ENCODE data around the gene DCTD.

Gene DCTD

GRCh38 chr4:182939680-182940079 is 22.5 kb upstream of the DCTD start:
- H3K36me3 ChIP-seq (ENCODE audit: control insufficient read depth, insufficient read depth, low read length) = no peaks in the 10 kb centered on the region
- no peaks in the 10 kb centered on the region for H3K27me3 ChIP-seq (replicated peaks; ENCODE audit: control insufficient read depth, insufficient read depth, low read length)
- no peak for DNase-seq (ENCODE audit: extremely low read depth, insufficient read length)
- no peak overlapping the region for H3K4me3 ChIP-seq (replicated peaks; ENCODE audit: low read depth, low read length)
- TF ChIP-seq CTCF (IDR thresholded peaks at IDR 0.05; ENCODE audit: insufficient read depth, low read length, poor library complexity, severe bottlenecking) = no peak

GRCh38 chr4:182938205-182938645 is 21.0 kb upstream of the DCTD start:
- no peaks in the 10 kb centered on the region for H3K27me3 ChIP-seq (replicated peaks; ENCODE audit: control insufficient read depth, insufficient read depth, low read length)
- TF ChIP-seq CTCF (IDR thresholded peaks at IDR 0.05; ENCODE audit: insufficient read depth, low read length, poor library complexity, severe bottlenecking) = peak; percentile 96
- DNase-seq (ENCODE audit: extremely low read depth, insufficient read length) = peak; percentile 38
- H3K4me3 ChIP-seq (replicated peaks; ENCODE audit: low read depth, low read length) = no peak overlapping the region
- H3K36me3 ChIP-seq (ENCODE audit: control insufficient read depth, insufficient read depth, low read length) = no peaks in the 10 kb centered on the region

DNA sequence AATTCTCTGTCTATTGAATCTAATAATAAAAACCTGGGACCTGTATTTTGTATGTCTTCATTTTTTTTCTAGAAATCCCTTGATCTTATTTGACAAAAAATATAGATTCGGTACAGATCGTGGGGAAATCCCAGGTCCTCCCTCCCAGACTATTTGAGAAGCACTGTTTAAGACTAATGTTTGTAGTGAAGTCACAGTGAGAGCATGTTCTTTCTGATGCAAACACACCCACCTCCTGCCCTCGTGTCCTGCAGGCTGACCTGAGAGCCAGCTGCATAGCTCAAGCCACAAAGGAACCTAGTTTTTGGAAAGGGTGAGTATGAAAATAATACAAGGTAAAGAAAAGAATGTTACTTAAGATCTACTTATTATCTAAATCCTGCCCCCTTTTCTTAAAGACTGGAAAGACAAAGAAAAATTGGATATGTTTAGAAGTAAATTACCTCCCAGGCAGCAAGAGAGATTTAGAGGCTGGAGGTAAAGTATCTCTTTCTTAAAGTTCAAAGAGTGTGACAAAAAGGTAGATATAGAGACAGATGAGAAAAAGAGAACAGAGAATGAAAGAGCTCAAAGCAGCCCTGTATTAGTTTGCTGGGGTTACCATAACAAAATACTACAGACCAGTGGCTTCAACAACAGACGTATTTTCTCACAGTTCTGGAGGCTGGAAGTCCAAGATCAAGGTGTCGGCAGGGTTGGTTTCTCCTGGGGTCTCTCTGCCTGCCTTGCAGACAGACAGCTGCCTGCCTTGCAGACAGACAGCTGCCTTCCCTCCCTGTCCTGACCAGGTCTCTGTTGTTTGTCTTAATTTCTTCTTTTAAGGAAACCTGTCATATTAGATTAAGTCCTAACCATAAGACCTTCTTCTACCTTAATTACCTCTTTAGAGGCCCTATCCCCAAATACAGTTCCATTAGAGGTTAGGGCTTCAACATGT is 20.4 kb upstream of the DCTD start:
- TF ChIP-seq CTCF (IDR thresholded peaks at IDR 0.05; ENCODE audit: insufficient read depth, low read length, poor library complexity, severe bottlenecking) = no peak
- Histone ChIP-seq H3K4me3 (replicated peaks; ENCODE audit: low read depth, low read length) (no peak overlapping the region), H3K36me3 (ENCODE audit: control insufficient read depth, insufficient read depth, low read length) (no peaks in the 10 kb centered on the region), H3K27me3 (replicated peaks; ENCODE audit: control insufficient read depth, insufficient read depth, low read length) (no peaks in the 10 kb centered on the region)
- DNase-seq (ENCODE audit: extremely low read depth, insufficient read length) = no peak

GRCh38 chr4:182932651-182933050 is 15.5 kb upstream of the DCTD start:
- Histone ChIP-seq H3K36me3 (ENCODE audit: control insufficient read depth, insufficient read depth, low read length) (no peaks in the 10 kb centered on the region), H3K27me3 (replicated peaks; ENCODE audit: control insufficient read depth, insufficient read depth, low read length) (no peaks in the 10 kb centered on the region; the same call in 1 of the 2 replicates), H3K4me3 (replicated peaks; ENCODE audit: low read depth, low read length) (no peak overlapping the region)
- DNase-seq (ENCODE audit: extremely low read depth, insufficient read length) = no peak
- no peak for TF ChIP-seq CTCF (IDR thresholded peaks at IDR 0.05; ENCODE audit: insufficient read depth, low read length, poor library complexity, severe bottlenecking)

DNA sequence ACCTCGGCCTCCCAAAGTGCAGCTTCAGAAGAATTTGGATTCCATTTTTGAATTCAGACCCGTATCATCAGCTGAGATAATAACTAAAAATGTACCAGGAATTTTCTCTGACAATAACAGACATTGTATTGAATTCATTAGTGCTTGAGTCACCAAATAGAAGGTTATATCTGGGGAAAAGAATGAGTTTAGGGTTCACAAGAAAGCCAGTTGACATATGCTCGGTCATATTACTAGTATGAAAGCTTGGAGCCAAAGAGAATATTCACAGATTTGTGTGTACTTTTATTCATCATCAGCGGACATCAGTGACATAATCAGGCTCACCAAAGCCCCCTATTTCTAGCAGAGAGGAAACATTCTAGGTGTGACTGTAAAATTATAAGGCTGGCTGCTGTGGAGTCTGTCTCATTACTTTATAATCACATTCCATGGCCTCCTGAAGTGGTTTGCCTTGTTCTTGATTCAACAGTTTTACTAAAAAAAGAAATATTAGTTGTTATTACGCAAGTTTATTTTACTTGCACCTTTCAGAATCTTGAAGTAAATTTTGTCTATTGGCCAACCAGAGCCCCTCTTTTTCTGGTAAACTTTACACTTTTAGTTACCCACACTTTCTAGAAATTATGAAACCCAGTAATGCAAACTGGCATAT is 14.6 kb upstream of the DCTD start:
- no peak for DNase-seq (ENCODE audit: extremely low read depth, insufficient read length)
- H3K4me3 ChIP-seq (replicated peaks; ENCODE audit: low read depth, low read length) = no peak overlapping the region
- H3K36me3 ChIP-seq (ENCODE audit: control insufficient read depth, insufficient read depth, low read length) = no peaks in the 10 kb centered on the region
- no peaks in the 10 kb centered on the region; the same call in 1 of the 2 replicates for H3K27me3 ChIP-seq (replicated peaks; ENCODE audit: control insufficient read depth, insufficient read depth, low read length)
- no peak for TF ChIP-seq CTCF (IDR thresholded peaks at IDR 0.05; ENCODE audit: insufficient read depth, low read length, poor library complexity, severe bottlenecking)

Data from GM06990 (cell line).